HUES48 (cell line): ENCODE data around the gene CARD9.

Source experiments
- H3K27ac ChIP-seq: one replicate; pipeline ENCODE4 v1.7.0; 2013; ENCODE audit warnings: low read depth, low read length, inconsistent platforms
- H3K27me3 ChIP-seq: 2 replicates; pipeline ENCODE4 v1.6.1; 2013; ENCODE audit warnings: mild to moderate bottlenecking, low read length; ENCODE audit not compliant: control insufficient read depth, insufficient read depth
- H3K36me3 ChIP-seq: 2 replicates; pipeline ENCODE4 v1.6.1; 2013; ENCODE audit warnings: low read length; ENCODE audit not compliant: control insufficient read depth, insufficient read depth
- H3K4me1 ChIP-seq: 2 replicates; pipeline ENCODE4 v1.6.1; 2013; ENCODE audit warnings: mild to moderate bottlenecking, low read length; ENCODE audit not compliant: control insufficient read depth, insufficient read depth
- H3K4me3 ChIP-seq: 2 replicates; pipeline ENCODE4 v1.5.1; 2013; ENCODE audit warnings: mild to moderate bottlenecking, low read depth, low read length
- H3K9ac ChIP-seq: 2 replicates; pipeline ENCODE4 v1.6.1; 2013; ENCODE audit warnings: mild to moderate bottlenecking, low read depth, low read length, moderate library complexity
- H3K9me3 ChIP-seq: 2 replicates; pipeline ENCODE4 v1.6.1; 2013; ENCODE audit warnings: low read length; ENCODE audit not compliant: control insufficient read depth, insufficient read depth

The CARD9 gene

DNA sequence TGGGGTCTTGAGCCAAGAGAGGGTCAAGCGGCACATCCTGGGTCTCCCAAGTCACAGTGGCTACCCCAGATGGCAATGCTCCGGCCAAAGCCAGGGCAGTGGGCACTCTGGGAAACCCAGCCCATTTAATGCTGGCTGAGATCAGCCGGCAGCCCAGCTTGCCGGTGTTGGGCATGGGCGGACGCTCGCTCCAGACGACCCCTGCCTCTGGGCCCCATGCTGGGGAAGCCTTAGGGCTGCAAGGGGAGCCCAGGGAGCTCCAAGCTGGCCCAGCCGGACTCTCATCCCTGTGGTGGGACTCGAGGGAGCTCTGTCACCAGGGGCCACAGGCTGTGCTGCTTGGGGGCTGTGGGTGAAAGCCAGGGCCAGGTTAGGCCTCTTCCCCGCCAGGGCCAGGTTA is 5.9 kb upstream of the CARD9 start:
- Histone ChIP-seq H3K27ac (no peak overlapping the region), H3K4me1 (no peaks in the 10 kb centered on the region), H3K36me3 (peaks cover 88% of the 10 kb centered on the region), H3K4me3 (no peak overlapping the region), H3K9me3 (no peaks in the 10 kb centered on the region), H3K27me3 (no peaks in the 10 kb centered on the region), H3K9ac (no peak overlapping the region)

DNA sequence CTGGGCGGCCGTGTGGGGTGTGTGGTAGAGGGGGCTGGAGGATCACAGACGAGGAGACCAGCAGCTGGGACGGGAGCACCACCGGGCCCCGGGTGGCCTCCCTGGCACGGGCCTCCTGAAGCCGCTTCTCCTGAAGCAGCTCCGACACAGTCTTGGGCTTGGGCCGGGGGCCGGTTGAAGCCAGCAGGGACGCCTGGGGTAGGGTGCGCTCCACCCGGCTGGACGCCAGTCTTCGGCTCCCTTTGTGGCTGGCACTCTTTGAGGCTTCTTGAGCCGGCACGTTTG is 5.5 kb upstream of the CARD9 start:
- Histone ChIP-seq H3K27ac (no peak overlapping the region), H3K4me1 (no peaks in the 10 kb centered on the region), H3K27me3 (no peaks in the 10 kb centered on the region), H3K36me3 (peaks cover 86% of the 10 kb centered on the region), H3K4me3 (no peak overlapping the region), H3K9me3 (no peaks in the 10 kb centered on the region), H3K9ac (no peak overlapping the region)

DNA sequence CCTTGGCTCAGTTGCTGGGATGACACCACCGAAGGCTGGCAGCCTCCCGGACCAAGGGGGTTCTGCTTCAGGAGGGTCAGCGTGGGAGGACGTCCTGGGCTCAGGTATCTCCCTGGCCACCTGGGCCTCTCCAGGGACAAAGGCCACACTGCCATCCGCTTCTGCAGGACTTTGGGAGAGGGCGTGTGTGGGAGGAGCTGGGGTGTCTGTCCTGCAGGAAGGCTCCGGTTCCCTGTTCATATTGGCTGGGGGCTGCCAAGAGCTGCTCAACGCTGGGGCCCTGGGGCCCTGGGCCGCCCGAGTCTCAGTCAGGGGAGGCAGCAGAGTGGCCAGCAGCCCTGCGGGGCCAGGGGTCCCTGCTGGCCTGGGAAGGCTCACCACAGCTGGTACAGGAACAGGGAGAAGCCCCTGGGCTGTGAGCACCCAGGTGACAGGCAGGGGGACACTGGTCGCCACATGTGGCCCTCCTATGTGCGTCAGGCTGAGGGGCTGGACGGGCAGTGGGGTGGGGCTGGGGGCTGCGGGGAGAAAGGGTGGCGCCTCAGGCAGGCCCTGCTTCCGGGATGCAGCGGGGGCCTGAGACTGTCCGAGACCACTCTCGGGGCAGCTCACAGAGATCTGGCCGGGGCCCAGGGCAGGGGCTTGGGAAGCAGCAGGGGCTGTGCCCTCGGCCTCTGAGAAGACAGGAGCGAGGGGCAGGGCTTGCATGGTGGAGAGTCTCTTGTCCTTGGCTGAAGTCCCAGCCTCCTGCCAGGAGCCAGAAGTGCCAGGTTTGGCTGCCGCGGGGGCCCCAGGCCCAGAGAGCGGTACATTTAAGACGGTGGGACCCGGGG is 4.9 kb upstream of the CARD9 start:
- Histone ChIP-seq H3K4me1 (no peaks in the 10 kb centered on the region), H3K9me3 (no peaks in the 10 kb centered on the region), H3K27ac (no peak overlapping the region)

DNA sequence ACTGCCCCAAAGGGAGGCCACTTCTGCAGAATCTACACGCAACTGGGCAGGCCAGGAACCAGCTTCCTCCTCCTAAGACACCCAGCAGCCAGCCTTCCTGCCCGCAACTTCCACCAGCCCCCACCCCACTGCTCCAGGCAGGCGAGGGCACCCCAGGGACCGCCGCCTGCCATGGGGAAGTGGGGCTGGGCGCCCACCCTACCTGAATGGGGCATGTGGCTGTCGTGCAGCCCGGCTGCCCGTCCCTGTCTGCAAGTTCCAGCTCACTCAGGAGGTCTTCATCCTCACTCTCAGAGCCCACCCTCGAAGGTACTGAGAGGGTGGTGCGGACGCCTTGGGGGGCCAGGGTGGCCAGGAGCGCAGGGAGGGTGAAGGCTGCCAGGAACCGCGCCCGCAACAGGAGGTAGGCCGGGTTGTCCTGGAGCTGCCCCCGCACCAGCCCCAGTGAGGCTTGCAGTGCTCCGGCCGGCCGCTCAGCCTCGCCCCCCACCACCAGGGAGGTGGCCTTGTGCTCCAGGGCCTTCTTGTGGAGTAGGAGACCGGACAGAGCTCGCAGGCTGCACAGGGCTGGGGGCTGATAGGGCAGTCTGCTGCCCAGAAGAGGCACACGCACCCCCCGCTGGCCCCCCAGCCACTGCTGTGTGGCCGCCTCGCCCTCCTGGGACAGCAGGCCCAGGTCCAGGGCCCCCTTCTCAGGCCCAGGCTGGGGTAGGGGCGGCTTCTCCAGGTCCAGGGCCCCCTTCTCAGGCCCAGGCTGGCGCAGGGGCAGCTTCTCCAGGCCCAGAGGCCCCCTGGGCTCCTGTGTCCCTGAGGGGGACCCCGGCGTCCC is 4.1 kb upstream of the CARD9 start:
- no peaks in the 10 kb centered on the region for H3K27me3 ChIP-seq
- H3K36me3 ChIP-seq = peaks cover 73% of the 10 kb centered on the region
- no peaks in the 10 kb centered on the region for H3K4me1 ChIP-seq
- no peak overlapping the region for H3K4me3 ChIP-seq
- no peak overlapping the region for H3K27ac ChIP-seq
- H3K9ac ChIP-seq = no peak overlapping the region
- H3K9me3 ChIP-seq = no peaks in the 10 kb centered on the region

More for the DNA sequence above, 4.9 kb upstream of the CARD9 start:
- Histone ChIP-seq H3K27me3 (no peaks in the 10 kb centered on the region), H3K4me3 (no peak overlapping the region), H3K36me3 (peaks cover 81% of the 10 kb centered on the region), H3K9ac (no peak overlapping the region)

DNA sequence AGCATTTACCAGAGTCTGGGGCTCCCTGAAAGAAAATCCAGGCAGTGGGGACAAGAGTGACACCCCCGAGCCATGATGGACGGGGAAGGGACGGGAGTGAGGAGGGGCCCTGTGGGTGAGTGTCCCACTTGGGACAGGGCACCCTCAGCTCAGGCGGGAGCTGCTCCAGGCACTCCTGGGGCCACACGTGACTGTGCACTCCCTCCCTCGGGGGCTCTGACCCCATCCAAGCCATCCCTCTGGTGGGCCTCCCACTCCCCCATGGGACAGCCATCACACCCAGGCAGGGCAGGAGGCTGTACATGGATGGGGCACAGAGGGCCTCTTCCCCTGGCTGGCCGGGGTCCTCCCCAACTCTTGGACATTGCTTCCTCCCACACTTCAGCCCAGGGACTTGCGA is 3.0 kb upstream of the CARD9 start:
- no peak overlapping the region for H3K27ac ChIP-seq
- H3K9me3 ChIP-seq = no peaks in the 10 kb centered on the region
- H3K36me3 ChIP-seq = peaks cover 62% of the 10 kb centered on the region
- no peak overlapping the region for H3K9ac ChIP-seq
- no peaks in the 10 kb centered on the region for H3K4me1 ChIP-seq
- no peaks in the 10 kb centered on the region for H3K27me3 ChIP-seq
- no peak overlapping the region for H3K4me3 ChIP-seq

DNA sequence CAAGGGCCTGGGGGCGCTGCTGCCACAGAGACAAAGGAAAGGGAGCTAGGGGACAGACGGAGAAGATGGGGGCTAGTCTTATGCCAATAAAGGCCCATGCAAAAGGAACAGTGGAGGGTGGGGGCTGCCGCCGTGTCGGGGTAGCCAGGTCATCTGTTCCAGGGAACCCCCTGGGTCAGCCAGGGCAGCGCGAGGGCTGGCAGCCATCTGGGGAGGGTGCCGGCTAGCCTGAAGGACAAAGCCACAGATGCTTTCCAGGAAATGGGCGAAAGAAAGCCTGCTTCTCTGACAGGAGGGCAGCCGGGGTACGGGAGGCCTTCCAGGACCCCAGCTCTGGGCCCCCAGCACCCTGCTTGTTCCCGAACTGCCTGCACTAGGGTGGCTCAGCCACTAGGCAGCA is 1.6 kb upstream of the CARD9 start:
- no peaks in the 10 kb centered on the region for H3K9me3 ChIP-seq
- H3K9ac ChIP-seq = no peak overlapping the region
- H3K36me3 ChIP-seq = peaks cover 49% of the 10 kb centered on the region
- H3K4me1 ChIP-seq = no peaks in the 10 kb centered on the region
- H3K4me3 ChIP-seq = no peak overlapping the region
- H3K27ac ChIP-seq = no peak overlapping the region
- H3K27me3 ChIP-seq = no peaks in the 10 kb centered on the region

DNA sequence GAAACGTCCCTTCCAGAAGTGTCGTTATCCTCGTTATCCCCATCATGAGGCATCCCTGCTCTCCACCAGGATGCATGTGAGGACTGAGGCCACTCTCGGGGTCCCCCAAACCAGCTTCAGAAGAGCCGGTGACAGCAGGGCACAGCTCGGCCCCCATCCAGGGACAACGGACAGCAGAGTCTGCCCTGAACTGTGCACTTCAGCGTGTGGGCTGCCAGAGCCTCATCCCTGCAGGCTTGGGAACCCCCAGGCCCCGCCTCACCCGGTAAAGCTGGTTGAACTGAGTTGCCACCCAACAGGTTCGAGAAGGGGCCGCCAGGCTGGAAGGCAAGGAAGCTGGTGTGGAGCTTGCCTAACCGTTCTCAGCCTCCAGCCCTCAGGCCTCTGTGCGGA is 710 bp upstream of the CARD9 start:
- H3K4me3 ChIP-seq = no peak overlapping the region
- H3K4me1 ChIP-seq = no peaks in the 10 kb centered on the region
- no peaks in the 10 kb centered on the region for H3K27me3 ChIP-seq
- H3K9me3 ChIP-seq = no peaks in the 10 kb centered on the region
- no peak overlapping the region for H3K27ac ChIP-seq
- H3K9ac ChIP-seq = no peak overlapping the region
- H3K36me3 ChIP-seq = peaks cover 40% of the 10 kb centered on the region

DNA sequence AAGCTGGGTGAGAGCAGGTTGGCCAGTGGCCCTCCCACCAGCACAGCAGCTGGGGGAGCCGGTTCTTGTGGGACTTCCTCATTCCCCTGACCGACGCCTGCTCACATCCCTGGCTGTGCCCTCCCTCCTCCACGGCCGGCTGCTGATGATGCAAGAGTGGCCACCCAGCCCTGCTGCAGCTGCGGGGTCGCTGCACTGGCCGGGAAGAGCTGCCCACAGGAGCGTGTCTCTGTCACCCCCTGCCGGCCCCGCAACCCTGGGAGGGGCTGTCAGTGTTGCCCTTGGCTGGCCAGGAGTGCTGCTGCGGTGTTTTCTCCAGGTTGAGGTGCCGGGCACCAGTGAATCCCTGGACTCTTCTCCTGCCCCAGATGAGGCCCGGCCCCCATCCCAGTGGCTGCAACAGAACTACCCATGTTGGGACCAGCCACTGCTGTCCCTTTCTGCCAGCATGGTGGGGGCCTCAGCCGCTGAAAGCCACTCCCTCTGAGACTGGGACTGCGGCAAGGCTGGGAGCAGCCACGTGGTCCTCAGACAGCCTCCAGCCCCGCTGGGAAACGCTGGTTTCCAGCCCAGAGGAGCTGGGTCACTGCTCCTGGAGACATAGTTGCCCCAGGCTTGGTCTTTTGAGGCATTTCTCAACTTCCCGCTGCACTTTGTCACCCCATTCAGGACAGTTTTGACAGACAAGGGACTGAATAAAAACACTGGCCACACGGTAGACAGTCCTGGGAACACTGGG is 739 bp downstream of the CARD9 start:
- no peaks in the 10 kb centered on the region for H3K4me1 ChIP-seq
- H3K27ac ChIP-seq = no peak overlapping the region
- no peak overlapping the region for H3K4me3 ChIP-seq
- peaks cover 30% of the 10 kb centered on the region for H3K36me3 ChIP-seq
- H3K27me3 ChIP-seq = no peaks in the 10 kb centered on the region
- no peaks in the 10 kb centered on the region for H3K9me3 ChIP-seq
- no peak overlapping the region for H3K9ac ChIP-seq

DNA sequence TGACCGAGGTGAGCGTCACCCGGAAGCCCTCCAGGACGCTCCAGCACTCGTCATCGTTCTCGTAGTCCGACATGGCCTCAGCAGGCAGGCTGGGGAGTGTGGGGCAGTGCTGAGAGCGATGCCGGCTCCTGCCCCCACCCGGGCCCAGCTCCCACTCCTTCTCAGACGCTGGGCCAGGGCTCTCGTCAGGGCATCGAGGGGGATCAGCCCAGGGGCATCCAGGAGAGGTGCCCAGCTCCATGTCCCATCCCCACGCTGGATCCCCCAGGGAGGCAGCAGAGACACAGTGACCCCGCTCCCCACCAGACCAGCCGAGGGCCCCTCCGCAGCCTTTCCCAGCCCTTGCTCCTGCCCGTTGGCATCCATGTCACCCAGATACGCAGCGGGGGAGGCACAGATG is 1.5 kb downstream of the CARD9 start:
- no peaks in the 10 kb centered on the region for H3K9me3 ChIP-seq
- H3K4me1 ChIP-seq = no peaks in the 10 kb centered on the region
- peaks cover 26% of the 10 kb centered on the region for H3K36me3 ChIP-seq
- H3K9ac ChIP-seq = no peak overlapping the region
- no peaks in the 10 kb centered on the region for H3K27me3 ChIP-seq
- H3K27ac ChIP-seq = no peak overlapping the region
- H3K4me3 ChIP-seq = no peak overlapping the region

DNA sequence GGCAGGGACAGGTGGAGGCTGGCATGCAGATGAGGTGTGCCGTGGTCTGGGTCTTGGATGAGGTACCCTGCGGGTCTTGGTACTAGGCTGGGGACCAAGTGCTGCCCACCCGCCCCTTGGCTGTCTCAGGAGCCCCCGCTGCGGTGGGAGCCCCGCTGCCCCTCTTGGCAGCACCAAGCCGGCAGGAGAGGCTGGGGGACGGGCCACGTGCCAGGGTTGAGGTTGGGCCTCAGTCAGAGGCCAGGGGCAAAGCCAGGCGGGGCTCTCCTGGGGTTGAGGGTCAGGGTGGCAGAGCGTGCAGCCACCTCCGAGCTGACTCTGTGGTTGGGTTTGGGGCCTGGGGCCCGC is 2.0 kb downstream of the CARD9 start:
- no peaks in the 10 kb centered on the region for H3K4me1 ChIP-seq
- no peaks in the 10 kb centered on the region for H3K27me3 ChIP-seq
- H3K36me3 ChIP-seq = peaks cover 23% of the 10 kb centered on the region

More for the DNA sequence above, 2.0 kb downstream of the CARD9 start:
- Histone ChIP-seq H3K4me3 (no peak overlapping the region), H3K9ac (no peak overlapping the region), H3K9me3 (no peaks in the 10 kb centered on the region), H3K27ac (no peak overlapping the region)
